C4-2B (cell line): ENCODE results near the gene ZNF582.

Source experiments
- H3K27ac ChIP-seq: fragments of 450-650 bp; 2 replicates; pipeline ENCODE4 v1.5.1; 2017
- CTCF ChIP-seq: fragments of 450-650 bp; conservative IDR thresholded peaks from 2 replicates; pipeline ENCODE4 v1.5.1; 2017; ENCODE audit warnings: mild to moderate bottlenecking
- ZFX ChIP-seq: fragments of 450-650 bp; IDR thresholded peaks from 2 replicates; pipeline ENCODE4 v1.6.1; 2017

Gene ZNF582

DNA sequence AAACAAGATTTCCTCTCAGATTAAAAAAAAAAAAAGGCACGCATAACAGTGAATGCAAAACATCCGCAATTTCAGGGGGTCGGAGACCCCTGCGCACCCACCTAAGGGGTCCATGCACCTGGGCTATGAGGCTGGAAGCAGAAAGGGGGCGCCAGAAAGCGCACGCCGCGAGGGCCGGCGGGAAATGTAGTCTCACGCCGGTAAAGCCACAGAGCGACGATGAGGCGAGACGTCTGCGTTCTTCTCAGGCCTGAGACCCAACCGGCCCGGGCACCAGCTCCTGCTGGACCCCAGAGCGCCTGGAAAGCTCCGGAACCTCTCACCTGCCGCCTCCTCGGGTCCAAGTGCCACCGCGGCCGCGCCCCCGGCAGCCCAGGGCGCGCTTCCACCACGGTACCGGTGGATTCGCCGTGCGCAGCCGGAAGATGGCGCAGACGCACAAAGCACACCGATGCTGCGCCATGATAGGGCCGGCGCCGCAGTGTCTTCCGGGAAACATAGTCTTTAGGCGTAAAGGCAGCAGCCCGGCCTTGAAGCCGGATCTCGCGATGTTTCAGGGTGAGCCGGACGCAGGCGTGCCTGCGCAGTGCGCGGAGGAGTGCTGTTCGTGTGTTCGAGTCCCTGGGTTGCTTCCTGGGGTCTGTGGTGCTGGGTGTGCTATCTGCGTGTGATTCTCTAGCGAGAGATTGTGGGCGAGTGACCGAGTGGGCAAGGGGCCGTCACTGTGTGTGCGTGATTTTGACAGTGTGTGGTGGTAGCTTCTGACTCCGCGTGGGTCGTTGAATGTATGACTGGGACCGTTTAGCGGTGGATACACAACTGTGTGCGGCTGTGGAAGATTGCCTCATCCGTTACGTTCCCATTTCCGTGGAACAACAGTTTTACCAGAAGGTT is at the start of gene ZNF582:
Gene ZNF582, minus strand, starts transcription at position 416 of the 894 bp plus-strand sequence. CDS start 1,782 bp downstream, outside the sequence.
- TF ChIP-seq CTCF = peak; percentile 90
- TF ChIP-seq ZFX = no peak
- peak within 1 kb of the TSS; percentile 65 for H3K27ac ChIP-seq

DNA sequence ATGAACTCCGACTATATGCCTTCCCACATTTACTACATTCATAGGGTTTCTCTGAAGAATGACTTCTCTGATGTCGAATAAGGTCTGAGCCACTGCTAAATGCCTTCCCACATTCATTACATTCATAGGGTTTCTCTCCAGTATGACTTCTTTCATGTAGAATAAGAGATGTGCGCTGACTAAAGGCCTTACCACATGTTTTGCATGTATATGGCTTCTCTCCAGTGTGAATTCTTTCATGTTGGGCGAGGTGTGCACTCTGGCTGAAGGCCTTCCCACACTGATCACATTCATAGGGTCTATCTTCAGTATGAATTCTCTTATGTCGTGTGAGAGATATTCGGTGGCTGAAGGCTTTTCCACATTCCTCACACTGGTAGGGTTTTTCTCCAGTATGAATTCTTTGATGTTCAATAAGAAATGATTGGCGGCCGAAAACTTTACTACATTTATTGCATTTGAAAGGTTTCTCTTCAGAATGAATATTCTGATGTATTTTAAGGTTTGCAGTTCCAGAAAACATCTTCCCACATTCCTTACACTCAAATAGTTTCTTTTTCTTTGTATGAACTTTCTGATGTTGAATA is 48.0 kb upstream of the ZNF582 start:
- no peak for TF ChIP-seq CTCF
- TF ChIP-seq ZFX = no peak
- H3K27ac ChIP-seq = no peak overlapping the region

GRCh38 chr19:56423985-56424353 is 30.6 kb upstream of the ZNF582 start:
- TF ChIP-seq ZFX (no peak), CTCF (no peak)
- no peak overlapping the region for H3K27ac ChIP-seq

DNA sequence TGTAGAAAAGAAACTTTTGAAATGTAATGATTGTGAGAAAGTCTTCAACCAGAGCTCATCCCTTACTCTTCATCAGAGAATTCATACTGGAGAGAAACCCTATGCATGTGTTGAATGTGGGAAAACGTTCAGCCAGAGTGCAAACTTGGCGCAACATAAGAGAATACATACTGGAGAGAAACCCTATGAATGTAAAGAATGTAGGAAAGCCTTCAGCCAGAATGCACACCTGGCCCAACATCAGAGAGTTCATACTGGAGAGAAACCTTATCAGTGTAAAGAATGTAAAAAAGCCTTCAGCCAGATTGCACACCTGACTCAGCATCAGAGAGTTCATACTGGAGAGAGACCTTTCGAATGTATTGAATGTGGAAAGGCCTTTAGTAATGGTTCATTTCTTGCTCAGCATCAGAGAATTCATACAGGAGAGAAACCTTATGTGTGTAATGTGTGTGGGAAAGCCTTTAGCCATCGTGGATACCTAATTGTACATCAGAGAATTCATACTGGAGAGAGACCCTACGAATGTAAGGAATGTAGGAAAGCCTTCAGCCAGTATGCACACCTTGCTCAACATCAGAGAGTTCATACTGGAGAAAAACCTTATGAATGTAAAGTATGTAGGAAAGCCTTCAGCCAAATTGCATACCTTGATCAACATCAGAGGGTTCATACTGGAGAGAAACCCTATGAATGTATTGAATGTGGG is 30.1 kb upstream of the ZNF582 start:
- H3K27ac ChIP-seq = no peak overlapping the region
- TF ChIP-seq ZFX = no peak

- H3K27ac ChIP-seq = no peak overlapping the region
Observed at GRCh38 chr19:56405062-56405461, 11.7 kb upstream of the ZNF582 start.

DNA sequence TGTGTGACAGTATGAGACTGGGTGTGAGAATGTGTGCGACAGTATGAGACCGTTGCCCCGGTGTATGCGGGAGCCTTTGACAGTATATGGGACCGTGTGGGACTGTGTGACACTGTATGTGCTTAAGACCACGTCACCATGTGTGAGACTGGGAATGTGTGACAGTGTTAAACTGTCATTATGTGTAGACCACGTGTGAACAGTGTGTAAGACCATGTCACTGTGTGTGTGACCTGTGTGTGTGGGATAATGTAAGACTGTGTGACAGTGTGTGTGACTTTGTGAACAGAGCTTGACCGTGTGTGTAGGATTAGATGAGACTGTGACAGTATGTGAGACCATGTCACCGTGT is 11.3 kb upstream of the ZNF582 start:
- TF ChIP-seq CTCF (no peak), ZFX (no peak)
- peak overlapping the region; percentile 85 for H3K27ac ChIP-seq

More at GRCh38 chr19:56405062-56405461, 11.7 kb upstream of the ZNF582 start:
- TF ChIP-seq ZFX = no peak
- no peak for TF ChIP-seq CTCF

DNA sequence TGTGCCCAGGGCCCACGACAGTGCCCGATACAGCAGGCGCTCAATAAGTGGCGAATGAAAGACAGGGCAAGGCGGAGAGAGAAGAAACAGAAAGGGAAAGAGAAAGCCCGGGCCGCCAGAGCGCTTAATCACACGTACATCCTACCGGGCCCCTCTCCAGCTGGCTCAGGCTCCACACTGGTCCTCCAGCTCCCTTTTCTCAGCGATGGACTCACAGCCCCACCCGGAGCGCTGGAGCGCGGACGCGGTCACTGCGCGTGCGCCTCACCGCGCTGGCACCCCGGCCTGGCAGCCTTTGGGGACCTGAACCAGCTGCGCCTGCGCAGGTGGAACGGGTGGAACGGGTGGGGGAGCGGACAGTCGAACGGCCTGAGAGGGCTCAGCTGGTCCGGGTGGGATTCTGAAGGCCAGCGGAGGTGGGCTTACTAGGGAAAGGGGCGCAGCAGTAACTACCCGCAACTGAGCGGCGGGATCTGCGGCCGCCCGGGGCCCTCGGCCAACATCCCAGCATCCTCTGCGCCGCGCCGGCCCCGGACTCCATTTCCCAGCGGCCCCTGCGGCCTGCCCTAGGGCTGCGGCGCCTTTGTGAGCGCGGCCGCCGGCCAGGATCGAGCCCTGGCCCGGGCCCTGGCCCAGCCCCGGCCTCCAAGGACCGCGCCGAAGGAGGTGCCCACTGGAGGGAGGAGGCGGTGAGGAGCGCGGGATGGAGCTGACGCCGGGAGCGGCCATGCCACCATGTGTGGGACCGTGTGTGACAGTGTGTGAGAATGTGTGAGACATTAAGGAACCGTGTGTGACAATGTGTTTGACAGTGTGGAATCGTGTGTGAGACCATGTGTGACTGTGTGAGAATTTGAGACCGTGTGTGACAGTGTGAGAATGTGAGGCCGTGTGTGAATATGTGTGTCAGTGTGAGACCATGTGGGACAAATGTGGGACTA is 10.7 kb upstream of the ZNF582 start, which contains the start of gene ZNF583:
Gene ZNF583, plus strand, starts transcription at position 569 of the 941 bp plus-strand sequence. CDS start 2,783 bp downstream, outside the sequence.
- peak within 1 kb of the TSS; percentile 85 for H3K27ac ChIP-seq
- TF ChIP-seq ZFX (peak; percentile 74), CTCF (no peak)
